Measurements from ENCODE around the gene PGBD1. TPM values are rescaled to one million over a fixed set of nuclear protein-coding genes. Genes with fewer than 3 reads are reported as not detected.
A peak's percentile ranks its signal among the peaks of the same experiment; 100 is the strongest.

Gene PGBD1
- total RNA-seq, 4 donors from 2014 or later, result 2.6 to 10.9 (median 7.0) TPM

GRCh38 chr6:28323813-28324424, 42.5 kb downstream of the PGBD1 start:
- H3K36me3 ChIP-seq, result no peaks in the 10 kb centered on the region
- intact Hi-C loops (cut with DNase I; ENCODE audit: low total_unique reads), result loop anchor here (10.0 kb wide), 1 partner anchor 49 kb away; no protein-coding TSS in a partner anchor

DNA sequence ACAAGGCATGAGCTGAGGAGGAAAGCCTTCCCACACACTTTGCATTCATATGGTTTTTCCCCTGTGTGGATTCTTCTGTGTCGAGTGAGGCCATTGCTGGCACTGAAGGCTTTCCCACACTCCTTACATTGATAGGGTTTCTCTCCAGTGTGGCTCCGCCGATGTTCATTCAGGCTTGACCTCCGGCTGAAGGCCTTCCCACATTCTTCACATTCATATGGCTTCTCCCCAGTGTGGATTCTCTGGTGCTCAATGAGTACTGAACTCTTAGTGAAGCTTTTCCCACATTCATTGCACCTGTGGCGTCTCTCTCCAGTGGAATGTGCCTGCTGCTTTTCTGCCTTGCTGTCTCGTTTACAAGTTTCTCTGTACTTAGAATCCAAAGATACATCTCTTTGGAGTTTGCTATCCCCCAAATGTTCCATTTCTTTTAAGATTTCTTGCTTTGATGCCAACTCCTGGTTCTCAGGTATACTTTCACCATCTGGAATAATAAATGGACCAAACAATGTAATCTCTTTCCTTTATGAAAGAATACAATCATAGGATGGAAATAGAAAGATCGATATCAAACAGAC, 45.1 kb downstream of the PGBD1 start:
- Histone ChIP-seq H3K27me3 (no peaks in the 10 kb centered on the region), H3K4me3 (no peak overlapping the region), H3K9me3 (peaks cover 4 to 26% of the 10 kb centered on the region in 2 donors), H3K36me3 (no peaks in the 10 kb centered on the region), H3K27ac (no peak overlapping the region), H3K4me1 (no peaks in the 10 kb centered on the region)
- no peak for DNase-seq
- no peak for TF ChIP-seq POLR2A (IDR thresholded peaks at IDR 0.05)
- TF ChIP-seq CTCF (IDR thresholded peaks at IDR 0.05), result no peak
- intact Hi-C loops (cut with DNase I; ENCODE audit: low total_unique reads), result loop anchor here (10.0 kb wide), 1 partner anchor 52 kb away; no protein-coding TSS in a partner anchor

More at GRCh38 chr6:28323813-28324424, 42.5 kb downstream of the PGBD1 start:
- Histone ChIP-seq H3K27ac (no peak overlapping the region), H3K4me3 (no peak overlapping the region), H3K27me3 (no peaks in the 10 kb centered on the region), H3K9me3 (peaks cover 4 to 26% of the 10 kb centered on the region in 2 donors), H3K4me1 (no peaks in the 10 kb centered on the region)
- DNase-seq, result no peak
- TF ChIP-seq CTCF (IDR thresholded peaks at IDR 0.05) (no peak), POLR2A (IDR thresholded peaks at IDR 0.05) (no peak)

DNA sequence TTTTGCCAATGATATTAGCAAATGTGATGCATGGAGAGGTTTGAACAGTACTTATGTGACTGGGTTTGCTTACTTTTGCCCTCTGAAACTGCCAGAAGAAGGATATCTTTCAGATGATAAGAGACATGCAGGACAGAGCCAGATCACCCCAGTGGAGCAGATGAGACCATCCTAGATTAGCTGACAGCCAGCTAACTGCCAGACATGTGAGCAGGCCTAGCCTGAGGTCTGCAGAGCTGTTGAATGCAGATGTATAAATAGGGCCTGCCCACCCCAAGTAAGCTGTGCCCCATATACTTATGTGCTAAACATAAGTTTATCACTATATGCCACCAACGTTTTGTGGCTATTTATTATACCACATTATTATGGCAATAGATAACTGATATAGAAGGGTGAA, 48.7 kb downstream of the PGBD1 start:
- H3K27me3 ChIP-seq, result no peaks in the 10 kb centered on the region
- DNase-seq, result no peak
- TF ChIP-seq POLR2A (IDR thresholded peaks at IDR 0.05), result no peak
- no peak for TF ChIP-seq CTCF (IDR thresholded peaks at IDR 0.05)
- no peak overlapping the region for H3K27ac ChIP-seq
- intact Hi-C loops (cut with DNase I; ENCODE audit: low total_unique reads), result no loop called here
- H3K36me3 ChIP-seq, result no peaks in the 10 kb centered on the region
- H3K9me3 ChIP-seq, result peaks cover 4 to 26% of the 10 kb centered on the region in 2 donors
- H3K4me3 ChIP-seq, result no peak overlapping the region
- no peaks in the 10 kb centered on the region for H3K4me1 ChIP-seq

DNA sequence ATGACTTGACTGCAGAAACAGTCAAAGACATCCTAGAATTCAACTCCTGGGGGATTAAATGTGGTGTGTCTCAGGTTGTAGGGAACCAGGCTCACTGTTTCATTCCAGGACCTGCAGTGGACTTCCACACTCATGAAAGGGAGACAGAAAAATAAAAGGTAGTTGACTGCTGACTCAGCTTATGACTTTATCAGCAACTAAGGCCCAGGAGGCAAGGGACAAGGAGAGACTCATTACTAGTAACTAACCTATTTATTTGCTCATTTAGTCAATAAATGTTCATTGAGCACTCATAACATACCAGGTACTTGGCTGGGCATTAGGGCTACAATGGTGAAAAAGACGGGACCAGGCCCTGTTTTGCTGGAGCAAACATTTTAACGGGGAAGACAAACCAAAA, 51.7 kb downstream of the PGBD1 start:
- no peaks in the 10 kb centered on the region for H3K27me3 ChIP-seq
- no peak overlapping the region for H3K4me3 ChIP-seq
- no peak for DNase-seq
- H3K9me3 ChIP-seq, result peaks cover 0 to 3% of the 10 kb centered on the region in 2 donors
- intact Hi-C loops (cut with DNase I; ENCODE audit: low total_unique reads), result no loop called here
- TF ChIP-seq CTCF (IDR thresholded peaks at IDR 0.05), result no peak
- no peak for TF ChIP-seq POLR2A (IDR thresholded peaks at IDR 0.05)
- no peak overlapping the region for H3K27ac ChIP-seq
- H3K4me1 ChIP-seq, result no peaks in the 10 kb centered on the region
- H3K36me3 ChIP-seq, result no peaks in the 10 kb centered on the region

DNA sequence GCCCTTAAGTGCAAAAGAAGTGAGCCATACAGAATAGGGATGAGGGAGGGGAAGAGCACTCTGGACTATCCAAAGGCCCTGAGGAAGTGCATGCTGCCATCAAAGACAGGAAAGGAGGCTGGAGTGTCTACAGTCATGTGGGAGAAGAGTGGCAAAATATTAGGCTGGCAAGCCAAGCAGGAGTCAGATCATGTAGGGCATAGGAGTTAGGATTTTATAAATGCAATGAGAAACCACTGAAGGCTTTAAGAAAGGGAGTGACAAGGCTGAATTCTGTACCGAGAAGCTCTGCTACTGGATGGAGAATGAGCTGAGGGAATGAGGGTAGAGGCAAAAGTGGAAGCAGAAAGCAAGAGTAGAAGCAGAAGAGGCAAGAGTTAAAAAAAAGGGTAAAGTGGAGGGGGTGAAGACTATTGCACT, 52.2 kb downstream of the PGBD1 start:
- Histone ChIP-seq H3K4me3 (no peak overlapping the region), H3K27ac (peak overlapping the region; percentile 99), H3K4me1 (no peaks in the 10 kb centered on the region), H3K27me3 (no peaks in the 10 kb centered on the region), H3K9me3 (no peaks in the 10 kb centered on the region), H3K36me3 (no peaks in the 10 kb centered on the region)
- intact Hi-C loops (cut with DNase I; ENCODE audit: low total_unique reads), result no loop called here
- TF ChIP-seq POLR2A (IDR thresholded peaks at IDR 0.05), result no peak
- no peak for TF ChIP-seq CTCF (IDR thresholded peaks at IDR 0.05)
- no peak for DNase-seq
